Activated CD4-positive, CD25-positive, alpha-beta regulatory T cell treated with anti-CD3 and anti-CD28 coated beads, Interleukin-2, amount 50 U/mL, for 72 hours (primary cell): ENCODE measurements around the gene RPL23.

Experiments
- DNase-seq: peaks from one replicate; pipeline ENCODE4 v3.0.0; 2021

Gene RPL23

GRCh38 chr17:38853292-38854219 lies at the start of gene RPL23:
Gene RPL23, minus strand, starts transcription at chr17:38853721. Its CDS starts 11 bp downstream, at chr17:38853710.
- DNase-seq = peak; percentile 86

- no peak for DNase-seq
These were observed 47.6 kb upstream of the RPL23 start for GRCh38 chr17:38900978-38901656.

DNA sequence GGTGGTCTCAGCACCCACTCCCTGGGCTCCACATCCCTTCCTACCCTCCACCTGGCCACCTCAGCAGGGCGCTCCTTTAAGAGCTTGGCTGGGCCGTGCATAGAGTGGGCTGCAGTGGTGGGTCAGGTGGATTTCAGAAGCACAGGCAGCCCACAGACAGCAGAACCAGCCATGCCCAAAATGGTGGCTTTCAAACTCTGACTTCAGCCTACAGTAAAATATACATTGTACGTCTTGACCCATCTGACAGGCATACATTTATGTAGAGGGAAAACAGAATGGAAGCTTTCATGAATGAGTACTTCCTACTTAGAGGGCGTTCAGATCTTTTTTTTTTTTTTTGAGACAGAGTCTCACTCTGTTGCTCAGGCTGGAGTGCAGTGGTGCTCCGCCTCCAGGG lies 45.9 kb upstream of the RPL23 start:
- no peak for DNase-seq

GRCh38 chr17:38898812-38899348 lies 45.4 kb upstream of the RPL23 start:
- peak; percentile 82 for DNase-seq

- DNase-seq = peak; percentile 52
These were observed 44.8 kb upstream of the RPL23 start for GRCh38 chr17:38898291-38898679.

DNA sequence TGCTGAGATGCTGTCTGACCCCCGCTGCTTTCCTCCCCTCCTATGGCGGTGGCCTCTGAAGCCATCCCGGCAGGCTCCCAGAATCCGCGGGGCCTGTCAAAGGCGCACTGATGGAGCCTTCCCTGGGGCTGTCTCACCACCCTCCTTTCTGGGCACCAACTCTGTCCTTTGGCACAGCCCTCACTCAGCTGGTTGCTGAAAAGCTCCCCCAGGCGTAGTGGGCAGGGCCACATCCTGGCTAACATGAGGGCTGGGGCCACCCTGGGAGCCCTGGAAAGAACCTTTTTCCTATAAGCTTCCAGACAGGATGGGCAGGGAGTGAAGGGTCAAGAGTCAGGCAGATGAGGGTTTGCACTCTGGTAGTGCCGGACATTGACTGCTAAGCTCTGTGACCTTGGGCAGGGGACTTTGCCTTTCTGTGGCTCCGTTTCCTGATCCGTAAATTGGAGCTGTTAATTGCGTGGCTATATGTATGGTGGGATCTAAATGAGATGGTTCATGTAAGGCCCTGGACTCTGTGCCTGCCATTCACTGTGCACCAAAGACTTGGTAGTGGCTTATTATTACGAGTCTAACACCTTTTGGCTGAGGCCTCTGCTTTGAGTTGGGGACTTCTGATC lies 44.3 kb upstream of the RPL23 start:
- no peak for DNase-seq

- DNase-seq = no peak
These were observed 43.7 kb upstream of the RPL23 start for GRCh38 chr17:38897176-38897575.

DNA sequence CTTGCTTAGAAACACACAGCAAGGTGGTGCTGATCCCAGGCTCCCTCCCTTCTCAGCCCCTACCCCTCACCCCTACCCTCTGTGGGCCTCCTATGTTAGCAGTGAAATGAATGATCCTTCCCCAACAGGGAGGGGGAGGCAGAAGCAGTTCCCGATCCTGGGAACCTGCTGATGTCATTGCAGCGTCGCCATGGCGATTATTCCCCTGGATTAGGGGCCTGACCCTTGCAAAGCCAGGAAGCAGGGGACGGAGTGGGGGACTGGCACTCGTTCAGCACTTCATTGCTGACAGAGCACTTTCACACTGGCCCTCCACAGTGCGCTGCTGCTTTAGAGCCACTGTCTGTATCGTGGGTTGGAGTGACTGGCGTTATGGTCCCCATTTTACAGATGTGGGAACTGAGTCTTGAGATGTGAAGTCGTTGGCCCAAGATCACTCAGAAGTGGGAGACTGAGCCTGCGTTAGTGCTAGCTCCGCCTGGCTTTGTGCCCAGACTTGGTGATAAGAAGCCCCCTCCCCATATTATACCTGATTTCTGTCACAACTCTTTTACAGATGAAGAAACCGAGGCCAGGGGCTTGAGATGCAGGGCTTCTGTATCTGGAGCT lies 42.9 kb upstream of the RPL23 start:
- DNase-seq = no peak

DNA sequence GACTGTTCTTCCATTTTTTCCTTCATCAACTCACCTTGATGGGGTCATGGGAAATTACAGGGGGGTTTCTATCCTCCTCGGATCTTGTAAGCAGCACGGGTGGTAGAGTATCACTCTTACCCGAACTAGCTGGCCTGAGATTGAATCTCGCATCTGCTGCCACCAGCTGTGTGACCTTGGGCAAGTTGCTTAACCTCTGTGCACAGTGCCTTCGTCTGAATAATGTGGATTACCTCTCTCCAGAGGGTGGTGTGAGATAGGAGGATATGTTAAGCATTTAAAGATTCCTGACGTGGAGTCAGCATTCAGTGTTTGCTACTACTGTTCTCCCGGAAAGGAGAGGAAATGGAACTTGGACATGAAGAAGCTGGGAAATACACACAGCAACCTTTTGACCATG lies 40.8 kb upstream of the RPL23 start:
- DNase-seq = no peak

GRCh38 chr17:38893607-38894006 lies 40.1 kb upstream of the RPL23 start:
- no peak for DNase-seq

GRCh38 chr17:38893113-38893512 lies 39.6 kb upstream of the RPL23 start:
- DNase-seq = no peak

- DNase-seq = no peak
These were observed 39.1 kb upstream of the RPL23 start for GRCh38 chr17:38892620-38893019.

GRCh38 chr17:38892083-38892482 lies 38.6 kb upstream of the RPL23 start:
- DNase-seq = no peak

GRCh38 chr17:38891441-38891840 lies 37.9 kb upstream of the RPL23 start:
- no peak for DNase-seq

DNA sequence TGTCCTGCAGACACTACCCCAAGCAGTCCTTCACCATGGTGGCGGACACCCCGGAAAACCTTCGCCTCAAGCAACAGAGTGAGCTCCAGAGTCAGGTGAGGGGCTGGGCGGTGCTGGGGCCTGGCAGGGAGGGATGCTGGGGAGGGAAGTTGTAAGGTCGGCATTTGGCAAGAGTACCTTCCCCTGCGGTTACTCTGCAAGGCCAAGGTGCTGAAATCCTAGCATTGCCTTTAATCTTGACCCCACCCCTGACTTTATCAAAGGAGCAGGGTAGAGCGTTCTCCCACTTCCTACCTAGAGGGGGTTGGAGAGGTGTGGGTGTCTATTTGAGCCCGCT lies 36.9 kb upstream of the RPL23 start:
- DNase-seq = no peak

DNA sequence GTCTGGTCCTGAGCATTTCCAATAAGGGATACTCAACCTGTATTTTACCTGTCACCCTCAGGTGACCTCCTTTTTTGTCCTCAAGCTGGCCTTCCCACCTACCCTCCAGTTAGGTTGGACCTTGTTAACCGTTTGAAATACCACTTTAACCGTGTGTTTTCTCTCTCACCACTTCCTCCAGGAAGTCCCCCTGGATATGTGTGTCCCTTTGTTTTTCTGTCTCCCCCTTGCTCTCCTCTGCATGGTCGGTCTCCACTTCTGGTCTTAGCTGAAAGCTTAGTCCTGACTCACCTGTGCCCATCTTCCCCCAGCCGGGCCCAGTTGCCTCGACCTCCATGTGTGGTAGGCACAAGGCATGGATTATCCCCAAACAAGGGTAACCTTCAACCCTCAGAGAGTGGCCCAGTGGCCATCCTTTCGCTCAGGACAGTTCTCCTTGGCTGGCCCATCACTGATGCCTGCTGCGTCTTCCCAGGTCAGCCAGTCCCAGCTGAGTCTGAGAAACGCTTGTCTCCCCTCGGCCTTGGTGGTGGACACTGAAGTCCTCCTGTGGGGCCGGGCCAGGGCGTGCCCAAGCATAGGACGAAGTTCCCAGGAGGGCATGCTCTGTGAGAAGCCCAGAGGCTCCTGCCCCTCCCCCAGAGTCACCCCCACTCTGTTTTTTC lies 36.4 kb upstream of the RPL23 start:
- no peak for DNase-seq

- no peak for DNase-seq
These were observed 35.3 kb upstream of the RPL23 start for GRCh38 chr17:38888842-38889241.

GRCh38 chr17:38886643-38887010 lies 33.1 kb upstream of the RPL23 start:
- DNase-seq = no peak

DNA sequence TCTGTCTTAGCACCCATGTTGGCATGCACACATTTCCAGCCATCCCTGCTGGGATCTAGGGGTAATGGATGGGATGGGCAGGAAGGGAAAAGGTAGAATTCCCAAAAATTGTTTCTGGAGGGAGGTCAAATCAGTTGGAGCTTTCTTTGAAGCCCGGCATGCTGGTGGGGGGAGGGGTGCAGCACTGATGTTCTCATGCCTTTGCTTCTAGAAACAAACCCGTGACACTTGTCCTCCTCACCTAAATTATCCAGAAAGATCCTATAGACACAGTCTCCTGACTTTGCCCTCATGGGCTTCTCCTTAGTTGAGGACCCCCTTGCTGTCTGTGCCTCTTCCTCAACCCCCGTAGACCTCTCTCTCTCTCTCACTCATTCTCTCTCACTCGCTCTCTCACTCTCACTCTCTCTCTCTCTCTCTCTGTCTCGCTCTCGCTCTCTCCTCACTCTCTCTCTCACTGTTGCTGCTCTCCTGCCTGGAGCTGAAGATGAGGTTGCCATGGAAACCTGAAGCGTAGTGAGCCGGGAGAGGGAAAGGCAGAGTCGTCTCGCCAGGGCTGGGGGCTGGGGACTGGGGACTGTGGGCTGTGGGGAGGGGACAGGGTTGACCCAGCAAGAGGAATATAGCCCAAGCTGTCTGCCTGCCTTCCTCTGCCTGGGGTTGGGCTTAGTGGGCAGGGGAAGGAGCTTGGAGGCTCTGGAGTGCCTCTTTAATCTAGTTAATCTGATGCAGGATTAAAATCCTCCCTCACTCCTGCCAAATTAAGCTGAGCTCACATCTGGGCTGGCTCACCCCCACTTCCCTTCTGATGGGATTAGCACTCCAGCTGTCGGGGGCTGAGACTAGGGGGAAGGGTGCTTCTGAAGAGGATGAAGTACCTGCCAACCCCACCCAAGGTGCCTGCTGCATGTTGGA lies 32.5 kb upstream of the RPL23 start:
- DNase-seq = no peak

GRCh38 chr17:38885044-38885727 lies 31.7 kb upstream of the RPL23 start:
- no peak for DNase-seq
